Progenitor cell of endocrine pancreas (in vitro differentiated cells): Measurements from ENCODE around the gene TMED4. TPM values are rescaled to one million over a fixed set of nuclear protein-coding genes. Genes with fewer than 3 reads are reported as not detected.

Source experiments
- DNase-seq: peaks from one replicate; pipeline ENCODE4 v3.0.0; 2021; ENCODE audit warnings: low spot score; ENCODE audit not compliant: unreplicated experiment
- H3K27ac Mint-ChIP-seq: 2 replicates; pipeline ENCODE4 v1.8.0; 2021; ENCODE audit warnings: mild to moderate bottlenecking, moderate library complexity, mixed read lengths
- H3K27me3 Mint-ChIP-seq: 2 replicates; pipeline ENCODE4 v1.8.0; 2021; ENCODE audit warnings: mixed read lengths
- H3K36me3 Mint-ChIP-seq: 2 replicates; pipeline ENCODE4 v1.8.0; 2022; ENCODE audit warnings: mixed read lengths; ENCODE audit not compliant: insufficient read depth
- H3K4me1 Mint-ChIP-seq: 2 replicates; pipeline ENCODE4 v1.8.0; 2021; ENCODE audit warnings: low read depth, mixed read lengths
- H3K4me3 Mint-ChIP-seq: 2 replicates; pipeline ENCODE4 v1.8.0; 2021; ENCODE audit warnings: low read depth, mild to moderate bottlenecking, moderate library complexity, mixed read lengths
- H3K9me3 Mint-ChIP-seq: 2 replicates; pipeline ENCODE4 v1.8.0; 2021; ENCODE audit warnings: low read depth, mixed read lengths
- total RNA-seq: library from RNA; stranded (reverse); gene quantifications from 2 replicates; pipeline ENCODE4 v1.2.1, GENCODE V29; 2021
- TF ChIP-seq, protein P1 (sequence below): fragments of 200-600 bp; sonication (generic); IDR thresholded peaks from one replicate; pipeline ENCODE4 v1.5.0; 2021; ENCODE audit warnings: antibody characterized with exemption, mild to moderate bottlenecking; ENCODE audit not compliant: unreplicated experiment

The TMED4 gene
- total RNA-seq, 1 donor from 2014 or later = 119 TPM

DNA sequence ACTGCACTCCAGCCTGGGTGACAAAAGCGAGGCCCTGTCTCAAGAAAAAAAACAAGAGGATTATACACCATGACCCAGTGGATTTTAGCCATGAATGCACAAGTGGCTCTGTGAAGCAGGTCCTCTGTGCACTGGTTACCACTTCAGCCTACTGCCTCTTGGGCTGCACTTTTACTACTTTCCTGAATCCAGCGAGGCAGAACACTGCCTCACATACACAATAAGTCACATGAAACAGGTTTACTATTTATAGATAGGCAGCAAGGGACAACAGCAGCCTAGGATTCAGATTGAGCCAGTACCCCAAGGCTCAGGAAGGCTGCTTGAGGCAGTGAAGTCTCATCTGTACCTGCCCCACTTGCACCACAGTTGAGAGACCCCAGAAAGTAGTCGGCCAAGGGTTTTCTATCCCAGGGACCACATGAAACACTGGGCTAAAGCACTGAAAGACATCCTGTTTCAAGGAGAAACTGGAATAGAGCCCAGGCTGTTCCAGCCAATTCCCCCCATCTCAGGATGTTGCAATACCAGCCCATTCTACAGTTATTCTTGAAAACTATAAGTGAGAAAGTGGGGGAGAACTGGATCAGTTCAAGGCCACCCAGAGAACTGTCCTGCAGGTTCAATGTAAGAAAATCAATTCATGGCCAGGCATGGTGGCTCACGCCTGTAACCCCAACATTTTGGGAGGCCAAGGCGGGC is 14.1 kb upstream of the TMED4 start:
- no peak for DNase-seq
- H3K4me1 Mint-ChIP-seq = no peaks in the 10 kb centered on the region
- peaks cover 14% of the 10 kb centered on the region for H3K27me3 Mint-ChIP-seq
- no peaks in the 10 kb centered on the region for H3K9me3 Mint-ChIP-seq
- peak overlapping the region; percentile 29 for H3K27ac Mint-ChIP-seq
- TF ChIP-seq, protein P1, sequence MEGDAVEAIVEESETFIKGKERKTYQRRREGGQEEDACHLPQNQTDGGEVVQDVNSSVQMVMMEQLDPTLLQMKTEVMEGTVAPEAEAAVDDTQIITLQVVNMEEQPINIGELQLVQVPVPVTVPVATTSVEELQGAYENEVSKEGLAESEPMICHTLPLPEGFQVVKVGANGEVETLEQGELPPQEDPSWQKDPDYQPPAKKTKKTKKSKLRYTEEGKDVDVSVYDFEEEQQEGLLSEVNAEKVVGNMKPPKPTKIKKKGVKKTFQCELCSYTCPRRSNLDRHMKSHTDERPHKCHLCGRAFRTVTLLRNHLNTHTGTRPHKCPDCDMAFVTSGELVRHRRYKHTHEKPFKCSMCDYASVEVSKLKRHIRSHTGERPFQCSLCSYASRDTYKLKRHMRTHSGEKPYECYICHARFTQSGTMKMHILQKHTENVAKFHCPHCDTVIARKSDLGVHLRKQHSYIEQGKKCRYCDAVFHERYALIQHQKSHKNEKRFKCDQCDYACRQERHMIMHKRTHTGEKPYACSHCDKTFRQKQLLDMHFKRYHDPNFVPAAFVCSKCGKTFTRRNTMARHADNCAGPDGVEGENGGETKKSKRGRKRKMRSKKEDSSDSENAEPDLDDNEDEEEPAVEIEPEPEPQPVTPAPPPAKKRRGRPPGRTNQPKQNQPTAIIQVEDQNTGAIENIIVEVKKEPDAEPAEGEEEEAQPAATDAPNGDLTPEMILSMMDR = no peak
- H3K36me3 Mint-ChIP-seq = no peaks in the 10 kb centered on the region
- H3K4me3 Mint-ChIP-seq = no peak overlapping the region

DNA sequence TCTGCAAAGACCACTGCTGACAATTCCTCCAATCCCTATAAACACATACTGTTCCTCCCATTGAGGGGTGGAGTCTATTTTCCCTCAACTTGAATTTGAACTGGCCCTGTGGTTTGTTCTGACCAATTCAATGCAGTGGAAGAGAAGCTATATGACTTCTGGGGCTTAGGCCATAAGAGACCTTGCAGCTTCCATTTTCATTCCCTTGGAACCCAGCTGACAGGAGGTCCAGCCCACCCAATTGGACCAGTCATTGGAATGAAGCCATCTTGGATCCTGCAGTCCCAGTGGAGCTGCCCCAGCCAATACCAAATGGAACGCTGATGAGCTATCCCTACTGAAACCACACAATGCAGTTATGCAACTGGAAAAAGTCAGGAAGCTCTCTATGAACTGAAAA is 8.9 kb upstream of the TMED4 start:
- Mint-ChIP-seq H3K27ac (no peak overlapping the region), H3K36me3 (no peaks in the 10 kb centered on the region), H3K4me3 (no peak overlapping the region), H3K27me3 (no peaks in the 10 kb centered on the region), H3K9me3 (no peaks in the 10 kb centered on the region), H3K4me1 (no peaks in the 10 kb centered on the region)
- TF ChIP-seq, protein P1 = no peak
- DNase-seq = no peak

DNA sequence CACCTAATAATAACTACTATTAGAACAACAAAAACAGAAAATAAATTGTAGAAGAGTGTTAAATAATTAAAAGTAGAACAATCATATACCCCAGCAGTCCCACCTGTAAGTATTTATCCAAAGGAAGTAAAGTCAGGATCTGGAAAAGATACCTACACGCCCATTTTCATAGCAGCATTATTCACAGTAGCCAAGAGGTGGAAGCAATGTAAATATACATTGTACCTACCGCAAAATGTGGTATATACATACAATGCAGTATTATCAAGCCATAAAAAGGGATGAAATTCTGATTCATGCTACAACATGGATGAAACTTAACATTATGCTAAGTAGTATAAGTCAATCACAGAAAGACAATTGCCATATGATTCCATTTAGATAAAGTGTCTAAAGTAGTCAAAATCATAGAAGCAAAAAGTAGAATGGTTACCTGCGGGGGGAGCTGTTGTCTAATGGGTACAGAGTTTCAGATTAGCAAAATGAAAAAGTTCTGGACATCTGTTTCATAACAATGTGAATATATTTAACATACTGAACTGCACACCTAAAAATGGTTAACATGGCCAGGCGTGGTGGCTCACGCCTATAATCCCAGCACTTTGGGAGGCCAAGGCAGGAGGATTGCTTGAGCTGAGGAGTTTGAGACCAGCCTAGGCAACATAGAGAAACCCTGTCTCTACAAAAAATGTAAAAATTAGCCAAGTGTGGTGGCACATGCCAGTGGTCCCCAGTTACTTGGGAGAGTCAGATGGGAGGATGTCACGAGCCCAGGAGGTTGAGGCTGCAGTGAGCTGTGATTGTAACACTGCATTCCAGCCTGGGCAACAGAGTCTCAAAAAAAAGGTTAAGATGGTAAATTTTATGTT is 6.0 kb upstream of the TMED4 start:
- Mint-ChIP-seq H3K4me3 (no peak overlapping the region), H3K27me3 (peaks cover 2% of the 10 kb centered on the region), H3K9me3 (no peaks in the 10 kb centered on the region), H3K27ac (no peak overlapping the region), H3K4me1 (no peaks in the 10 kb centered on the region), H3K36me3 (no peaks in the 10 kb centered on the region)
- TF ChIP-seq, protein P1 = peak; percentile 59
- DNase-seq = no peak

DNA sequence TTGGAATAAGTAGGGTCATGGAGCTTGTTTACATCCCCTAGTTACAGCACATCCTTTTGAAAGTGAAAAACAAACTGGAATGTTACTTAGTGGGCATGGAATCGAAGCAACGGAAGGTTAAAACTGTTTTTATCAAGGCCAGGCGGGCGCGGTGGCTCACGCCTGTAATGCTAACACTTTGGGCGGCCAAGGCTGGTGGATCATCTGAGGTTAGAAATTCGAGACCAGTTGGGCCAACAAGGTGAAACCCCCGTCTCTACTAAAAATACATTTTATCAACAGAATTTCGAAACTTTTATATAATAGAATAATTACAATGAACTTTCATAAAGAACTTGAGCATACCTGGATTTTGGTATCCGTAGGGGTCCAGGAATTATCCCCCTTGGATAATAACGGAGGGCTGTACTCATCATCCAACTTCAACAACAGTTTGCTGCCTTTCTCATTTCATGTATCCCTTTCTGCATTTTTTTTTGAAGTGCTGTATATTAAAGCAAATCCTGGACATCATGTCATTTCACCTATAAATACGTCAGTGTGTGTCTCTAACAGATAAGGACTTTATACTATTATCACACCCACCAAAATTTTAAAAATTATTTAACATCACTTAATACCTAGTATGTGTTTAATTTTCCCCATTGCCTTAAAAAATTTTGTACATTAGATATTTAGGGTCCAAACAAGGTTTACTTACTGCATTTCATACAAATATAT is 1.3 kb upstream of the TMED4 start:
- H3K9me3 Mint-ChIP-seq = no peaks in the 10 kb centered on the region
- peaks cover 2% of the 10 kb centered on the region for H3K27me3 Mint-ChIP-seq
- H3K27ac Mint-ChIP-seq = peak overlapping the region; percentile 98
- H3K4me1 Mint-ChIP-seq = peaks cover 15% of the 10 kb centered on the region
- H3K4me3 Mint-ChIP-seq = peak overlapping the region; percentile 87
- peaks cover 13% of the 10 kb centered on the region for H3K36me3 Mint-ChIP-seq
- TF ChIP-seq, protein P1 = no peak
- no peak for DNase-seq
